Esophagus muscularis mucosa (tissue), 4 donors: ENCODE data around the gene PNO1. TPM values are rescaled to one million over a fixed set of nuclear protein-coding genes. Genes with fewer than 3 reads are reported as not detected.

ENCODE experiments used
- DNase-seq: peaks from one replicate; pipeline ENCODE4 v3.0.0-alpha.2; 2017; ENCODE audit errors: extremely low spot score
- H3K27ac ChIP-seq, 4 donors: fragments of 200-600 bp; sonication (generic); replicated peaks in 1 of 4; 1 replicate in 3 of 4; 2 replicates in 1 of 4; pipeline ENCODE4 v1.5.1; 2016 to 2019; ENCODE audit warnings: mild to moderate bottlenecking in 1 of 4
- H3K27me3 ChIP-seq, 4 donors: fragments of 200-600 bp; sonication (generic); one replicate each; pipeline versions ENCODE4 v1.5.1 to v1.6.0; 2016 to 2019
- H3K36me3 ChIP-seq, 4 donors: fragments of 200-600 bp; sonication (generic); one replicate each; pipeline ENCODE4 v1.5.1; 2016 to 2019
- H3K4me1 ChIP-seq, 4 donors: fragments of 200-600 bp; sonication (generic); one replicate each; pipeline ENCODE4 v1.5.1; 2016 to 2019
- H3K4me3 ChIP-seq, 4 donors: fragments of 200-600 bp; sonication (generic); 1 replicate in 2 of 4; 2 replicates in 2 of 4; pipeline ENCODE4 v1.5.1; 2016 to 2019; ENCODE audit warnings: mild to moderate bottlenecking in 4 of 4, moderate library complexity in 1 of 4
- H3K9me3 ChIP-seq, 4 donors: fragments of 200-600 bp; sonication (generic); 1 replicate in 3 of 4; 2 replicates in 1 of 4; pipeline ENCODE4 v1.5.1; 2016 to 2019
- EP300 ChIP-seq: sonication (generic); formaldehyde crosslinking; IDR thresholded peaks from one replicate; pipeline ENCODE4 v1.6.1; 2017; ENCODE audit warnings: antibody characterized with exemption
- POLR2A ChIP-seq: fragments of 450-650 bp; IDR thresholded peaks from one replicate; pipeline ENCODE4 v1.6.1; 2017; ENCODE audit warnings: antibody characterized with exemption, moderate library complexity, mild to moderate bottlenecking, low read depth
- POLR2AphosphoS5 ChIP-seq, 2 donors: sonication (generic); formaldehyde crosslinking; IDR thresholded peaks; one replicate each; pipeline ENCODE4 v1.6.1; 2017; ENCODE audit warnings: antibody characterized with exemption in 2 of 2
- WGBS: methylation state at CpG from one replicate; pipeline ENCODE4 v1.1.5; 2018; 5-methylcytosine and 5-hydroxymethylcytosine counted together
- intact Hi-C: fragments of 100-400 bp; cut with DNase I; formaldehyde crosslinking; loops from one replicate; pipeline ENCODE4 v1.15.1; 2023
- total RNA-seq, 4 donors: library from RNA; depleted of rRNA; stranded (reverse); fragments of >200 nt; gene quantifications; one replicate each; pipeline versions ENCODE4 v1.1.0 to v1.2.1, GENCODE V29; 2016
- TF ChIP-seq, protein P1 (sequence below), 3 experiments: fragments of 200-600 bp in 2 of 3; fragments of 450-650 bp in 1 of 3; sonication (generic) in 2 of 3; IDR thresholded peaks; one replicate each; pipeline ENCODE4 v1.5.1; 2017 to 2019; ENCODE audit warnings: antibody characterized with exemption in 3 of 3, mild to moderate bottlenecking in 2 of 3, moderate library complexity in 1 of 3

Gene PNO1
- total RNA-seq, 4 donors from 2014 or later, result 16.6 to 27.3 (median 22.2) TPM

DNA sequence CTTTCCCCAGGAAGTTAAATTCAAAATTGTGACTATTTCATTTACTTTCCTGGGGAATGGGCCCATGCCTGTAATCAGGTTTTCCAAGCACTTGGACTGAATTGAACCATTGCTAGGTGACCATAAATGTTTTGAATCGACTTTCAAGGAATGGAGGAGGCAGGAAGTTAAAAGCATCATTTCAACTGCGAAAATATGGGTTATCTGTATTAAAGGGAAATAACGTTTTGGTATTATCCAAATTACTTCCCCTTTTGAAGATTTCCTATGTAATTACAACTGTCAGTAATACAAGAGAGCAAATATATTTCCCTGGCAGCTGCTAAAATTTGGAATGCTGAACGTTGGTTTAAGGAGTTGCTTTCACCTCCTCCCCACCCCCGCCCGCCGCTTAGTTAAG is 19.0 kb downstream of the PNO1 start:
- intact Hi-C loops, result no loop called here
- no peaks in the 10 kb centered on the region for H3K9me3 ChIP-seq
- 75% methylated on average over 7 of the region's 7 CpGs for WGBS
- H3K27ac ChIP-seq, result no peak overlapping the region
- peaks cover 0 to 13% (median 5%) of the 10 kb centered on the region in 4 donors for H3K4me1 ChIP-seq
- H3K27me3 ChIP-seq, result no peaks in the 10 kb centered on the region
- peaks cover 3 to 60% (median 47%) of the 10 kb centered on the region in 4 donors for H3K36me3 ChIP-seq
- TF ChIP-seq, protein P1, sequence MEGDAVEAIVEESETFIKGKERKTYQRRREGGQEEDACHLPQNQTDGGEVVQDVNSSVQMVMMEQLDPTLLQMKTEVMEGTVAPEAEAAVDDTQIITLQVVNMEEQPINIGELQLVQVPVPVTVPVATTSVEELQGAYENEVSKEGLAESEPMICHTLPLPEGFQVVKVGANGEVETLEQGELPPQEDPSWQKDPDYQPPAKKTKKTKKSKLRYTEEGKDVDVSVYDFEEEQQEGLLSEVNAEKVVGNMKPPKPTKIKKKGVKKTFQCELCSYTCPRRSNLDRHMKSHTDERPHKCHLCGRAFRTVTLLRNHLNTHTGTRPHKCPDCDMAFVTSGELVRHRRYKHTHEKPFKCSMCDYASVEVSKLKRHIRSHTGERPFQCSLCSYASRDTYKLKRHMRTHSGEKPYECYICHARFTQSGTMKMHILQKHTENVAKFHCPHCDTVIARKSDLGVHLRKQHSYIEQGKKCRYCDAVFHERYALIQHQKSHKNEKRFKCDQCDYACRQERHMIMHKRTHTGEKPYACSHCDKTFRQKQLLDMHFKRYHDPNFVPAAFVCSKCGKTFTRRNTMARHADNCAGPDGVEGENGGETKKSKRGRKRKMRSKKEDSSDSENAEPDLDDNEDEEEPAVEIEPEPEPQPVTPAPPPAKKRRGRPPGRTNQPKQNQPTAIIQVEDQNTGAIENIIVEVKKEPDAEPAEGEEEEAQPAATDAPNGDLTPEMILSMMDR (IDR thresholded peaks at IDR 0.05), result no peak
- no peak for TF ChIP-seq POLR2A
- TF ChIP-seq EP300, result no peak
- TF ChIP-seq POLR2AphosphoS5 (IDR thresholded peaks at IDR 0.05), result no peak
- H3K4me3 ChIP-seq, result no peak overlapping the region
- no peak for DNase-seq

DNA sequence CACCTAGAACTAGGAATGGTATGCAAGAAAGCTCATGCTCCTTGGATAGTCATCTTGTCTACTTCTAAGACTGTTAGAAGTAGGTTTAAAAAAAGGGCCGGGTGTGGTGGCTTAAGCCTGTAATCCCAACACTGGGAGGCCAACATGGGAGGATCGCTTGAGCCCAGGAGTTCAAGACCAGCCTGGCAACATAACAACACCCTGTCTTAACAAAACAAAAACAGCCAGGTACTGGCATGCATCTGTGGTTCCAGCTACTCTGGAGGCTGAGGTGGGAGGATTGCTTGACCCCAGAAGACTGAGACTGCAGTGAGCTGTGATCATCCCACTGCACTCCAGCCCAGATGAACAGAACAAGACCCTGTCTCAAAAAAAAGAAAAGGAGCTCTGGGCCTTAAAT is 19.9 kb downstream of the PNO1 start:
- no peak overlapping the region for H3K27ac ChIP-seq
- 66% methylated on average over 2 of the region's 2 CpGs for WGBS
- intact Hi-C loops, result no loop called here
- no peaks in the 10 kb centered on the region for H3K27me3 ChIP-seq
- no peak for DNase-seq
- H3K9me3 ChIP-seq, result no peaks in the 10 kb centered on the region
- no peak for TF ChIP-seq POLR2A
- no peak for TF ChIP-seq EP300
- TF ChIP-seq, protein P1 (IDR thresholded peaks at IDR 0.05), result no peak
- TF ChIP-seq POLR2AphosphoS5 (IDR thresholded peaks at IDR 0.05), result no peak
- H3K36me3 ChIP-seq, result peaks cover 3 to 60% (median 41%) of the 10 kb centered on the region in 4 donors
- no peak overlapping the region for H3K4me3 ChIP-seq
- peaks cover 0 to 13% (median 5%) of the 10 kb centered on the region in 4 donors for H3K4me1 ChIP-seq

DNA sequence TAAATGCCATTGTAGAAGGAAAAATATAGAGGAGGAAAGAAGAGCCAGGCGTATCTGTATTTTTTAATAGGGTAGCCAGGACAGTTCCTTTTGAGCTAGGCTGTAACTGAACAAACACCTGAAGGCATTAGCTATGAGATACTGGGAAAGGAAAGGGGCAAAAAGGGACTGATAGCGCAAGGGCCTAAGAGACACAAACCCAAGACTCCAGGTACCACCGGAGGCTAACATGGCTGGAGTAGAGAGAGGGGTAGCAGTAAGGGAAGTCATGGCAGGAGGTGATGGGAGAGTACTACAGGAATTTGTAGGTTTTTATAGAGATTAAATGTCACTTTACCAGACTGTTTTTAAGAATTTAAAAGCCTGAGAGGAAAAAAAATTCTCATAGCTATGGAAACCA is 20.7 kb downstream of the PNO1 start:
- no peak overlapping the region for H3K27ac ChIP-seq
- H3K4me1 ChIP-seq, result peaks cover 0 to 13% (median 5%) of the 10 kb centered on the region in 4 donors
- no peaks in the 10 kb centered on the region for H3K27me3 ChIP-seq
- H3K9me3 ChIP-seq, result no peaks in the 10 kb centered on the region
- H3K4me3 ChIP-seq, result no peak overlapping the region
- WGBS, result 96% methylated on average over 3 of the region's 3 CpGs
- no peak for DNase-seq
- peaks cover 3 to 58% (median 41%) of the 10 kb centered on the region in 4 donors for H3K36me3 ChIP-seq
- TF ChIP-seq POLR2AphosphoS5 (IDR thresholded peaks at IDR 0.05), result no peak
- TF ChIP-seq EP300, result no peak
- TF ChIP-seq POLR2A, result no peak
- TF ChIP-seq, protein P1 (IDR thresholded peaks at IDR 0.05), result no peak
- intact Hi-C loops, result no loop called here

DNA sequence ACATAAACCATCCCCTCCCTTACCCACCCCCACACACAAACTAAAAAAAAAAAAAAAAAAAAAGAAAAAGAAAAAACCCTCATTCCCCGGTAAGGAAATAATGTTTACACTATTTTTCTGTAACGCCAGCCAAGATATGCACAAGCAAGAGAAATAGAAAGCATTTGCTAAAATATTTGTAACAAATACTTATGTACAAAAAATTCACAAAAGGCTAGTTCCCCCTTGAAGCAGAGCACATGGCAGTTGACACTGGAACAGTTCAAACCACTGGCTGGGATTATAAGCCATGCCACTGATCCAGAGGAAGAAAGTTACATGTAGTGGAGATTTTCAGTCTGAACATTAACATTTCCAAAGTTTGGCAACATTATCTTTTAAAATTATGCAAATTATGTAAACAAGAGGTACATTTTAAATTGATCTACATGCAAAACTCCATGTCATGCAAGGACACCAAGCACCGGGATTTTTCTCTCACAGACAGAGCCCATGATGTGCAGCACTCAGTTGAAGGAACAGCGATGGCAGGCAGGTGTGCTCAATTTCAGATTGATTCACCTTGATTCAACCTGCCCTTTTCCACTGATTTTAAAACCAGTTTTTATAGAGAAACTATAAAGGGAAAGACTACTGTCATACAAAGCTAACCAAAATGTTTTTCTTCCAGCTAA is 21.4 kb downstream of the PNO1 start:
- intact Hi-C loops, result no loop called here
- H3K36me3 ChIP-seq, result peaks cover 3 to 59% (median 40%) of the 10 kb centered on the region in 4 donors
- no peak overlapping the region for H3K27ac ChIP-seq
- no peak overlapping the region for H3K4me3 ChIP-seq
- H3K27me3 ChIP-seq, result no peaks in the 10 kb centered on the region
- H3K4me1 ChIP-seq, result peaks cover 0 to 13% (median 5%) of the 10 kb centered on the region in 4 donors
- 65% methylated on average over 4 of the region's 4 CpGs for WGBS
- no peaks in the 10 kb centered on the region for H3K9me3 ChIP-seq
- no peak for DNase-seq
- TF ChIP-seq, protein P1 (IDR thresholded peaks at IDR 0.05), result no peak
- TF ChIP-seq EP300, result no peak
- TF ChIP-seq POLR2A, result no peak
- TF ChIP-seq POLR2AphosphoS5 (IDR thresholded peaks at IDR 0.05), result no peak
